ENCODE results near the gene SSX2. TPM values are rescaled to one million over a fixed set of nuclear protein-coding genes. Genes with fewer than 3 reads are reported as not detected.

SSX2 gene
- total RNA-seq, 1 experiment from 2014 or later = not detected

Other genes with a start within 250 kb of the SSX2 start
- not detected for gene XAGE1A, start 211.4 kb downstream of the SSX2 start, total RNA-seq (2021; ENCODE audit: unreplicated experiment)
- gene XAGE1B, start 190.1 kb downstream of the SSX2 start, total RNA-seq (2021; ENCODE audit: unreplicated experiment) = not detected
- gene SSX7, start 52.3 kb downstream of the SSX2 start, total RNA-seq (2021; ENCODE audit: unreplicated experiment) = not detected
- 0.42 TPM for gene SSX2B, start 44.1 kb upstream of the SSX2 start, total RNA-seq (2021; ENCODE audit: unreplicated experiment)
- gene SPANXN5, start 90.2 kb upstream of the SSX2 start, total RNA-seq (2021; ENCODE audit: unreplicated experiment) = not detected
- gene XAGE5, start 104.1 kb upstream of the SSX2 start, total RNA-seq (2021; ENCODE audit: unreplicated experiment) = not detected
- not detected for gene XAGE3, start 160.9 kb upstream of the SSX2 start, total RNA-seq (2021; ENCODE audit: unreplicated experiment)
- gene FAM156B, start 190.2 kb upstream of the SSX2 start, total RNA-seq (2021; ENCODE audit: unreplicated experiment) = 13.5 TPM

All from HCT116 (cell line).